GM13977 (cell line): ENCODE results near the gene LHX3.

Experiments used
- DNase-seq: peaks from one replicate; pipeline ENCODE4 v3.0.0; 2012; ENCODE audit warnings: low spot score
- in situ Hi-C: fragments of 300-500 bp; cut with MboI; formaldehyde crosslinking; loops from one replicate; pipeline ENCODE4 v1.12.0; 2022; ENCODE audit warnings: low sequenced_read_pairs, low pct_unique_long_range_greater_than_20kb, mixed read lengths, inconsistent platforms; ENCODE audit not compliant: unreplicated experiment
- TF ChIP-seq, protein P1 (sequence below): IDR thresholded peaks from 2 replicates; pipeline ENCODE4 v1.5.1; 2012; ENCODE audit warnings: mild to moderate bottlenecking, control low read depth; ENCODE audit not compliant: insufficient read depth; ENCODE audit errors: extremely low read depth, missing control alignments

The LHX3 gene

DNA sequence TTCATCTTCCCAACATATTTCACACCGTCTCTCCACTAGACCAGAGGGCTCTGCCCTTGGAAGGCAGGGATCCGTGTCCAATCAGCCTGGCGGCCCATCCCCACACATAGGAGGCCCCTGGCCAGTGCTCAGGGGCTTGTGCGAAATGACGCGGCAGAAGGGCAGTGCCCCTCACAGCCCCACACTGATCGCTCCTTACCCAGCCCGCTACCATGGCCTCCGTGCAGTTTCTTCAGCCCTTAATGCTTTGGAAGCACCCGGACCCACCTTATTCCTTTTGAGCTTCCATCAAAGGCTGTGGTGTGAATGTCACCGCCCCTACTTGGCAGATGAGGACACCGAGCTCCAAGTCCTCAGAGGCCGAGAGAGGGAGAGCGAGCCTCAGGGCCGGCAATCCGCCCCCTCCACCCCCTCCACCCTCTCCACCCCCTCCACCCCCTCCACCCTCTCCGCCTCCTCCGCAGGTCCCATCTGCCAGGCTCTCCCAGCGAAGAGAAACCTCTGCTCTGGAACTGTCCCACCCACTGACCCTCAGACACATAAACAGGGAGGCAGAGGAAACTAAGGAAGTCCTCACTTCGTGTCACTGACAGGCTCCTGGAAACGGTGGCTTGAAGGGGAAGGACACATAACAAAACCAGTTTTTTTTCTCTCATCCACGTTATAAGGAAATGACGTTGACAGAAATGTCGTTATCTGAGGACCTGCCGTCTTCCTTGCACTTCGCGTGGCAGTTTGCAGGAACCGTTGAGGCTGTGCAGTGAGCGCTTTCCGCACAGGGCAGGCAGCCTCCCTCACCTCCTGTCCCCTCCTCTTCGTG is 26.8 kb upstream of the LHX3 start:
- in situ Hi-C loops: no loop called here
- TF ChIP-seq, protein P1, sequence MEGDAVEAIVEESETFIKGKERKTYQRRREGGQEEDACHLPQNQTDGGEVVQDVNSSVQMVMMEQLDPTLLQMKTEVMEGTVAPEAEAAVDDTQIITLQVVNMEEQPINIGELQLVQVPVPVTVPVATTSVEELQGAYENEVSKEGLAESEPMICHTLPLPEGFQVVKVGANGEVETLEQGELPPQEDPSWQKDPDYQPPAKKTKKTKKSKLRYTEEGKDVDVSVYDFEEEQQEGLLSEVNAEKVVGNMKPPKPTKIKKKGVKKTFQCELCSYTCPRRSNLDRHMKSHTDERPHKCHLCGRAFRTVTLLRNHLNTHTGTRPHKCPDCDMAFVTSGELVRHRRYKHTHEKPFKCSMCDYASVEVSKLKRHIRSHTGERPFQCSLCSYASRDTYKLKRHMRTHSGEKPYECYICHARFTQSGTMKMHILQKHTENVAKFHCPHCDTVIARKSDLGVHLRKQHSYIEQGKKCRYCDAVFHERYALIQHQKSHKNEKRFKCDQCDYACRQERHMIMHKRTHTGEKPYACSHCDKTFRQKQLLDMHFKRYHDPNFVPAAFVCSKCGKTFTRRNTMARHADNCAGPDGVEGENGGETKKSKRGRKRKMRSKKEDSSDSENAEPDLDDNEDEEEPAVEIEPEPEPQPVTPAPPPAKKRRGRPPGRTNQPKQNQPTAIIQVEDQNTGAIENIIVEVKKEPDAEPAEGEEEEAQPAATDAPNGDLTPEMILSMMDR: no peak
- DNase-seq: no peak

DNA sequence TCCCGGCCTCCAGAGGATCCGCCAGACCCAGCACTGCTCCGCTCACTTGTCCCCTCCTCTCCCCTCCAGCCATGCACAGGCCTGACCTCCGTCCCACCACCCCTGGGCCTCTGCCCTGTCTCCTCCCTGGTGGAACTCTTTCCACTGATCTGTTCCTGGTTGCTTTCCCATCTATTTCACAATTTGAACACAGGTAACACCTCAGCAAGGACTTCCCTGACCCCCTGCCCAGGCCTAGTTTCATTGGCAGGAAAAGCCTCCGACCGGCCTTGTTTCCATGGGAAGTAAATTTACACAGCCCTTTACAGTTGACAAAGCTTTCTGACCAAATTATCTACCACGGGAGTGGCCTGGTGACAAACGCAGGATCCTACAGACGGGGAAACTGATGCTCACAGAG is 25.8 kb upstream of the LHX3 start:
- TF ChIP-seq, protein P1: no peak
- no peak for DNase-seq
- in situ Hi-C loops: no loop called here

- TF ChIP-seq, protein P1: no peak
- in situ Hi-C loops: no loop called here
Measured at GRCh38 chr9:136230365-136230764, 25.4 kb upstream of the LHX3 start.

GRCh38 chr9:136229096-136230065 is 24.5 kb upstream of the LHX3 start:
- TF ChIP-seq, protein P1: no peak
- no peak for DNase-seq
- in situ Hi-C loops: no loop called here

More at GRCh38 chr9:136230365-136230764, 25.4 kb upstream of the LHX3 start:
- no peak for DNase-seq

DNA sequence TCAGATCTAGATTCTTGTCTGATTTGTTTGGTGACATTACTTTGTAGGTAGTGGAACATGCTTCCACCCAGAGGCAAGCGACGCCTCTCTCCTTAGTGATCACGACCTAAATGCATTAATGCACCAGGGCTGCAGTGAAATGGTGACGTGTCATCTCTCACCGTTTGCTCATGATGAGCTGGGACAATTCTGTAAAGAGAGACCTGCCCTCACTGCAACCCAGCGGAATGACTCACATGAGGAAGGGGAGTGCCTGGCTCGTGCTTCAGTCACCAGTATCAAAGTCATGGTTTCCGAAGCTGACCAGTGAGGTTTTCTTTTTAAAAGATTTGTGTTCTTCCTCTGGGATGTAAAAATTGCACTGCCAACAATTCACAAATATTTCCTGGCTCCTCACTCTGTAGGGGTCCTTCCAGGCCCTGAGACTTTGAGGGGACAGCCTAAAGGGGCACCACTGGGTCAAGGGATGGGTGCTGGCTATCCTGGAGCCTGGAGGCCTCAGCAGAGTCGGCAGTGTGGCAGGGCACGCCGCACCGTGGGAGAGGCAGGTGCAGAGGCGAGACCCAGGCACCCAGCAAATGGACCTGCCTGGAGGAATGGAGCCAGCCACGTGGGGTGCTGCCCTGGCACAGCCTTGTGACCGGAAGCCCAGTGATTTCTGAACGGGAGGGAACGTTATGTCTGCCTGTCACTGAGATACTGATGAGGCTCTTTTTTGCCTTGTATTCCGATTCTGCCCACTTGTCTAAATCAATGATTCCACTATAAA is 23.4 kb upstream of the LHX3 start:
- DNase-seq: no peak
- TF ChIP-seq, protein P1: no peak
- in situ Hi-C loops: no loop called here
